Loucy (cell line): ENCODE results near the gene MOCS3.

ENCODE experiments used
- H2AFZ ChIP-seq: fragments of 200-600 bp; sonication (generic); 2 replicates; pipeline ENCODE4 v1.6.0; 2016; ENCODE audit warnings: antibody characterized with exemption, mild to moderate bottlenecking, low read length, moderate library complexity
- H3F3A ChIP-seq: fragments of 200-600 bp; 2 replicates; pipeline ENCODE4 v1.6.0; 2016; ENCODE audit warnings: antibody characterized with exemption, low read depth, mild to moderate bottlenecking
- H3K27me3 ChIP-seq: fragments of 200-600 bp; sonication (generic); 2 replicates; pipeline ENCODE4 v1.6.1; 2014; ENCODE audit warnings: low read length, mild to moderate bottlenecking; ENCODE audit not compliant: insufficient read depth, poor library complexity, severe bottlenecking
- H3K36me3 ChIP-seq: fragments of 200-600 bp; sonication (generic); 2 replicates; pipeline ENCODE4 v1.6.1; 2016; ENCODE audit warnings: low read length; ENCODE audit not compliant: insufficient read depth
- H3K4me1 ChIP-seq: fragments of 200-600 bp; sonication (generic); 2 replicates; pipeline ENCODE4 v1.5.1; 2014; ENCODE audit warnings: low read length, mild to moderate bottlenecking; ENCODE audit not compliant: insufficient read depth, poor library complexity, severe bottlenecking
- H3K4me2 ChIP-seq: fragments of 200-600 bp; sonication (generic); 2 replicates; pipeline ENCODE4 v1.6.0; 2014; ENCODE audit warnings: antibody characterized with exemption, low read length, low read depth, mild to moderate bottlenecking; ENCODE audit not compliant: poor library complexity, severe bottlenecking
- H3K4me3 ChIP-seq: fragments of 200-600 bp; sonication (generic); 2 replicates; pipeline ENCODE4 v1.5.1; 2014; ENCODE audit warnings: low read length, mild to moderate bottlenecking, mixed read lengths; ENCODE audit not compliant: poor library complexity, severe bottlenecking
- H3K79me2 ChIP-seq: fragments of 200-600 bp; sonication (generic); 2 replicates; pipeline ENCODE4 v1.6.1; 2014; ENCODE audit warnings: low read length; ENCODE audit not compliant: insufficient read depth
- H3K9ac ChIP-seq: fragments of 200-600 bp; sonication (generic); 2 replicates; pipeline ENCODE4 v1.6.0; 2014; ENCODE audit warnings: mild to moderate bottlenecking, low read depth, low read length, moderate library complexity; ENCODE audit not compliant: poor library complexity, severe bottlenecking
- H3K9me2 ChIP-seq: fragments of 200-600 bp; sonication (generic); replicated peaks from 2 replicates; pipeline ENCODE4 v1.6.1; 2016; ENCODE audit warnings: low read depth, low read length, mixed read lengths
- H3K9me3 ChIP-seq: fragments of 200-600 bp; sonication (generic); 2 replicates; pipeline ENCODE4 v1.6.1; 2014; ENCODE audit warnings: mild to moderate bottlenecking, antibody characterized with exemption, low read length, low read depth; ENCODE audit not compliant: insufficient read depth
- H4K20me1 ChIP-seq: fragments of 200-600 bp; sonication (generic); 2 replicates; pipeline ENCODE4 v1.6.0; 2014; ENCODE audit warnings: antibody characterized with exemption, low read length, mild to moderate bottlenecking; ENCODE audit not compliant: insufficient read depth, poor library complexity, severe bottlenecking
- CTCF ChIP-seq: fragments of 200-600 bp; sonication (generic); conservative IDR thresholded peaks from 2 replicates; pipeline ENCODE4 v1.5.1; 2014; ENCODE audit warnings: mild to moderate bottlenecking, antibody characterized with exemption, low read length
- EZH2phosphoT487 ChIP-seq: fragments of 200-600 bp; IDR thresholded peaks from 2 replicates; pipeline ENCODE4 v1.6.1; 2018; ENCODE audit warnings: antibody characterized with exemption, mild to moderate bottlenecking, moderate library complexity, borderline replicate concordance

Gene MOCS3

GRCh38 chr20:50924261-50924920 lies 34.2 kb upstream of the MOCS3 start:
- TF ChIP-seq CTCF = no peak
- TF ChIP-seq EZH2phosphoT487 = no peak
- Histone ChIP-seq H3K4me2 (peak overlapping the region; percentile 97), H3K27me3 (no peaks in the 10 kb centered on the region), H2AFZ (no peak overlapping the region), H3K9me2 (no peaks in the 10 kb centered on the region), H3K9ac (no peak overlapping the region), H3K36me3 (peaks cover 22% of the 10 kb centered on the region), H4K20me1 (peaks cover 94% of the 10 kb centered on the region), H3K4me1 (peaks cover 54% of the 10 kb centered on the region), H3K4me3 (peak overlapping the region; percentile 83), H3K79me2 (peaks cover 100% of the 10 kb centered on the region), H3K9me3 (no peaks in the 10 kb centered on the region), H3F3A (no peaks in the 10 kb centered on the region)

GRCh38 chr20:50926530-50926929 lies 32.1 kb upstream of the MOCS3 start:
- Histone ChIP-seq H3K9ac (peak overlapping the region; percentile 30), H3K27me3 (no peaks in the 10 kb centered on the region), H3K9me2 (no peaks in the 10 kb centered on the region), H3K4me2 (peak overlapping the region; percentile 97), H2AFZ (no peak overlapping the region), H3K4me3 (peak overlapping the region; percentile 83), H3F3A (no peaks in the 10 kb centered on the region), H4K20me1 (peaks cover 83% of the 10 kb centered on the region), H3K9me3 (no peaks in the 10 kb centered on the region), H3K79me2 (peaks cover 91% of the 10 kb centered on the region), H3K4me1 (peaks cover 51% of the 10 kb centered on the region), H3K36me3 (peaks cover 18% of the 10 kb centered on the region)
- TF ChIP-seq CTCF (no peak), EZH2phosphoT487 (no peak)

GRCh38 chr20:50928469-50928868 lies 30.1 kb upstream of the MOCS3 start:
- Histone ChIP-seq H4K20me1 (peaks cover 64% of the 10 kb centered on the region), H3K9me2 (no peaks in the 10 kb centered on the region), H3K79me2 (peaks cover 71% of the 10 kb centered on the region), H3K9ac (peak overlapping the region; percentile 30), H3K27me3 (no peaks in the 10 kb centered on the region), H3K4me3 (peak overlapping the region; percentile 83), H3K4me1 (peaks cover 51% of the 10 kb centered on the region), H2AFZ (no peak overlapping the region), H3K9me3 (no peaks in the 10 kb centered on the region), H3K36me3 (peaks cover 12% of the 10 kb centered on the region), H3K4me2 (peak overlapping the region; percentile 97), H3F3A (peaks cover 9% of the 10 kb centered on the region; the same call in 1 of the 2 replicates)
- no peak for TF ChIP-seq EZH2phosphoT487
- TF ChIP-seq CTCF = no peak
